ENCODE data around the gene CT47C1.

The CT47C1 gene

DNA sequence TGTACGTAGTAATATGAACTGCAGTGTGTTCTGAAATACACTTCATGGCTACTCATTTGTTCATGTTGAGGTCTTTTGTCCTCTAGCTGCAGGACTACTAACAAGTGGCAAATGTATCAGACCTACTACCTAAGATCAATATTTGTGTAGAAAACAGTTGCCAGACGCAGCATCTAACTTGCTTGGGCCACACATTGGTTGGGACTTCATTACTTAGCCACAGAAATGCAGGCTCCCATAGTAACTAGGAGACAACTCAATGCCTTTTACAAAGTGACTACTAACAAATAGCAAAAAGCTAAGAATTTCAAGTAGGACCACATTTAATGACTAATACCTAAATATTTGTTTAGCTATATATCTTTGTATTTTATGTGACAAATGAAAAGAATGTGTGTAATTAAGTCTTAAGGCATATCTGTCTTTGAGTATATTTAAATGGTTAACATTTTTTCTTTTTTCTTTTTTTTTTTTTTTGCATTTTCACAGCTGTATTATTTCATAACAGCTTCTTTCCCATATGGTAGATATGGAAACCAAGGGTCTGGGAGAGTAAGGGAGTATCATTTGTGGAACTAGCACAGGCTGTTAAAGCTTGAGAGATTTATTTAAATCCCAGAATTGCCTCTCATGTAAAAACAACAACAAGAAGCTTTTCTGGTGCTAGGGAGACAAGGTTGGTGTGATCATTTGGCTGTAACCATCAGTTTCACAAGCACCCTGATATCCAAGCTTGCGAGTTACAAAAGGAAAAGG is 2.7 kb downstream of the CT47C1 start:
- DNase-seq, result no peak

- DNase-seq, result no peak
Measured at GRCh38 chrX:119082278-119082677, 9.5 kb downstream of the CT47C1 start.

DNA sequence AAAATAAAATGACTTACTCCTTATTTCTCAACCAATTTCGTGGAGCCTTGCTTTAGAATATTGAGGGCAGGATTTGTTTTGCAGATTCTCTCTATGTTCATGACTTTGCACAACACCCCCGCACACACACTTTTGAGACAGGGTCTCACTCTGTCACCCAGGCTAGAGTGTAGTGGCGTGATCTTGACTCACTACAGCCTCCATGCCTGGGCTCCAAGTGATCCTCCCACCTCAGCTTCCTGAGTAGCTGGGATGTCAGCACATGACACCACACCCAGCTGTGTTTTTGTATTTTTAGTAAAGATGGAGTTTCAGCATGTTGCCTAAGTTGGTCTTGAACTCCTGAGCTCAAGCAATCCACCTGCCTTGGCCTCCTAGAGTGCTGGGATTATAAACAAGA is 12.0 kb downstream of the CT47C1 start:
- DNase-seq, result no peak

- no peak for DNase-seq
Measured at GRCh38 chrX:119087121-119087520, 14.3 kb downstream of the CT47C1 start.

- no peak for DNase-seq
Measured at GRCh38 chrX:119089619-119090018, 16.8 kb downstream of the CT47C1 start.

DNA sequence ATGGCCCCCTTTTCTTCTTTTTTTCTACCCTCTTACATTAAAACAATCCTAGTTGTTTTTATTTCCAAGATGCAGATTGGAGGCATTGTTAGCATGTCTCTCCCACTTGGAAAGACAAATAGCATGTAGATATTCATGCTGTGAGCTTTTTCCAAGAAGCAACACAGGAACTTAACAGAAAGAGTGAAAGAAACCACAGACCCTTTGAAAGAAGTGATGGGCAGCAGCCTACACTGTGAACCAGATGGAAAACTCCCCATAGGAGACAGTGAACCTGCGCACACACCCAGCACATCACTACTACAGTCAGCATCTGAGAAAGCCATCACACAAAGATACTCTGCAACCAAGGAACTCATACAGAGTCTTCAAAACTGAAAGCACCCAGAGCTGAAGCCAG is 17.8 kb downstream of the CT47C1 start:
- no peak for DNase-seq

- no peak for DNase-seq
Measured at GRCh38 chrX:119093991-119094735, 21.4 kb downstream of the CT47C1 start.

DNA sequence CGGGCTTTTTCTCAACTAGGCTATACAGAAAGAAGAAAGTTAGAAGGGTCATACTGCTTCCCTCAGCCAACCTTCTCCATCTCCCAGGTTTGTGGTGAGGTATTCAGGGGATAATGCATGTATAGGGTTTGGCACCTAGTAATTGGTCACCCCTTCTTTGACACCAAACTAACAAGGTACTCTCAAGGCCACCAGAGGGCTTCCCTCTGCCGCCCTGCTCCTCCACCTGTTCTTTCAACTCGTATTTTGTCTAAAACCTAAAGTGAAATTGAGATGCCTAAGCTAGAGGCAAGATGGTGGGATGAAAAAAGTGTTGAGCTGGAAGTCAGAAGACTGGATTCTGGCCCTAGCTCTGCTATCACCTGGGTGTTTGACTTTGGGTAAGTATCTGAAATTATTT is 22.0 kb downstream of the CT47C1 start:
- DNase-seq, result no peak

- DNase-seq, result no peak
Measured at GRCh38 chrX:119095936-119096335, 23.1 kb downstream of the CT47C1 start.

DNA sequence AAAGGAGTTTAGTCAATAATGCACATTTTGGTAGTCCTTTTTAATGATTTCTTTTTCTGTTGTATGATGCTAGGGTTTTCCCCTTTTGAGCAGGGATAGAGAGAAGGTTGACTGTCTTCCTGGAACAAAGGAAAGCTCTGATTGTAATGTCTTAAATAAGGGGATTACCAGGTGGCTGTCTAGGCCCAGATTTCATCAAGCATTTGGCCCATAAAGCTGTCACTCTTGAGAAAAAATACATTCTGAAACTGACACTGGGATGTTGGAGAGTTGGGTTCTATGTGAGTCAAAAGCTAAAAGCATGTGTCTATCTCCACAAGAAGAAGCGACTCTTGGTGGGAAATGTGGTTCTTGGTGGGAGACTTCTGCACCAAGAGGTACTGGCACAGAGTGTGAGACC is 28.4 kb downstream of the CT47C1 start:
- no peak for DNase-seq

DNA sequence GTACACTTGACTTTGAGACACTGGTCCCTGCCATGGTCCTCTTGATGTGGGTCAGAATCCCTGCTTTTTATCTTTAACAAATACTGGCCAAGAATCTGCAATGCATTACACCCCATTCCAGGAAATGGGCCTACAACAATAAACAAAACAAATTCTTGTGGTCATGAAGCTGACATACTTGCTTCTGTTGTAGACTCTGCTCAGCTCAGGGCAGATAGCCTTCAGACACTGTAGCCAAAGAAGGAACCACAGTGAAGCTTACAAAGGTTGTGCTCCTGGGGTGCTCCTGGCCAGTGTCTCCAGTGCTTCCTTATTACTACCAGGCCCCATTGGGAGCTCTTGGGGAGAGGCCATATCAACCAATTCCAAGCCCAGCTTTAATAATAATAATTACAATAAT is 33.0 kb downstream of the CT47C1 start:
- DNase-seq, result no peak

- DNase-seq, result no peak
Measured at GRCh38 chrX:119107206-119107605, 34.4 kb downstream of the CT47C1 start.

DNA sequence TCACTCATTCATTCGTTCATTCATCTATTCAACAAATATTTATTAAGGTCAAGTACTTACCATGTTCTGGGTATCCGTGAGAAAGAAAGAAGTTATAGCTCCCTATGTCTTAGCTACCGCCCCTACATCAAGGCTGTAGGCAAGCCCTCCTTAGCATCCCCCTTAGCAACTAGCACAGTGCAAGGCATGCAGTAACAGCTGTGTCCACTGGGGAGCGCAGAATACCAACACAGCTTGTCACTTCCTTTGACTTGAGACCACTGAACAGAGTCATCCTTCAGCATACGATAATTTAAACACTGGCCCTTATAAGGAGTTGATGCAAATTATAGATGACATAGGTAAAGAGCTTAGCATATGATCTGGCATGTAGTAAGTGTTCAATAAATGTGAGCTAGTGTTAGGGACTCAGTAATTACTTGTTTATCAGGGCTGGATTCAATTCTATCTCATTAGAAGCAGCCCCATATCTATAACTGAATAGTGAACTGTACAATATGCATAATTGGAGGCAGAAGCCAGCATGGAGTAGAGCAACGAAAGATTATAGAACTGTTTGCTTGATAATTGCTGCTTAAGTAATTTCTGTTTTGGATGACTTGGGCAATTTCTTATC is 46.1 kb downstream of the CT47C1 start:
- no peak for DNase-seq

DNA sequence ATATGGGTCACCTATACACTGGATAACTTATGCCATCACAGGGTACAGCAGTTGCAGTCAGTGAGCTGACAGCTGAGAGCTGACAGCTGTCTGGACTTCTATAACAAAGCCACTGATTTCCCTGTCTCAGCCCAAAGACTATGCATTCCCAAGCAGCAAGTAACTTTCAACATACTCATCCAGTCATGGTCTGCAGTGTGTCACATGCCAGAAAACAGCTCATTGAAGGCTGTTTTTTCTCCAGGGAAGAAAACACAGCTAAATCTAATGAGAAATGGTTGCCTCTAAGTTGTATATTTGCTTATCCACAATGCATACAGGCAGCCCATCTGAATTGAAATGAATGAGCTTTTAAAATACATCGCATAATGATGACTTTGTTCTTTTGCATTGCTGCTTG is 48.5 kb downstream of the CT47C1 start:
- no peak for DNase-seq
